K562 (cell line): ENCODE measurements around the gene SPHK1. TPM values are rescaled to one million over a fixed set of nuclear protein-coding genes. Genes with fewer than 3 reads are reported as not detected.

Source experiments
- CREM ChIP-seq: IDR thresholded peaks from 2 replicates; pipeline ENCODE4 v1.6.1; 2014; ENCODE audit warnings: antibody characterized with exemption, low read depth
- HNRNPLL ChIP-seq: fragments of 200-400 bp; formaldehyde crosslinking; IDR thresholded peaks from 2 replicates; pipeline ENCODE4 v1.6.1; 2017; ENCODE audit warnings: low read length, low read depth, mild to moderate bottlenecking; ENCODE audit not compliant: poor library complexity, severe bottlenecking
- MTF1 ChIP-seq: fragments of 250-450 bp; sonication (Bioruptor Pico); IDR thresholded peaks from 2 replicates; pipeline ENCODE4 v1.9.0; 2021; ENCODE audit warnings: moderate library complexity, mild to moderate bottlenecking, inconsistent platforms, borderline replicate concordance
- NELFE ChIP-seq: IDR thresholded peaks from 2 replicates; pipeline ENCODE4 v1.6.1; 2011; ENCODE audit warnings: mild to moderate bottlenecking; ENCODE audit not compliant: insufficient read depth, insufficient read length
- RCOR1 ChIP-seq, 2 experiments: IDR thresholded peaks; 2 replicates each; pipeline ENCODE4 v1.6.1; 2012; ENCODE audit warnings: low read depth in 2 of 2, low read length in 2 of 2, borderline replicate concordance in 1 of 2, improper control_type of control experiment in 1 of 2
- STAT5B ChIP-seq: fragments of 250-450 bp; sonication (Bioruptor Pico); IDR thresholded peaks from 2 replicates; pipeline ENCODE4 v1.8.0; 2021; ENCODE audit warnings: mild to moderate bottlenecking, inconsistent platforms
- UBTF ChIP-seq, 2 experiments: IDR thresholded peaks; 2 replicates each; pipeline ENCODE4 v1.6.1; 2012; ENCODE audit warnings: improper control_type of control experiment in 2 of 2, low read depth in 2 of 2, low read length in 2 of 2, borderline replicate concordance in 1 of 2
- XRCC5 ChIP-seq: fragments of 200-400 bp; formaldehyde crosslinking; IDR thresholded peaks from 2 replicates; pipeline ENCODE4 v1.6.1; 2017; ENCODE audit warnings: low read depth, mild to moderate bottlenecking, low read length
- ZNF133 ChIP-seq: fragments of 250-450 bp; sonication (Bioruptor Pico); IDR thresholded peaks from 2 replicates; pipeline ENCODE4 v1.4.0; 2020; ENCODE audit warnings: mild to moderate bottlenecking
- ZNF197 ChIP-seq: fragments of 200-800 bp; sonication (Bioruptor generic); IDR thresholded peaks from 2 replicates; pipeline ENCODE4 v1.6.1; 2016; ENCODE audit warnings: low read depth, missing genetic modification characterization, missing compliant biosample characterization
- ZNF282 ChIP-seq: sonication (generic); formaldehyde crosslinking; IDR thresholded peaks from 2 replicates; pipeline ENCODE4 v1.8.1; 2023; ENCODE audit warnings: missing genetic modification reagents
- polyA plus RNA-seq, 8 experiments: library from polyadenylated mRNA; depleted of rRNA in 4 of 8; stranded (reverse) in 5 of 8; unstranded in 3 of 8; fragments of >200 nt; fragmentation: Nextera tagmentation in 2 of 8; fragmentation: Illumina TruSeq in 1 of 8; extraction: Ambion mirVana in 2 of 8; extraction: Trizol in 1 of 8; gene quantifications; 2 replicates each; pipeline versions ENCODE4 v1.2.1 to v1.2.3, GENCODE V29; 2011 to 2014; ENCODE audit warnings: inconsistent platforms in 1 of 8, missing spikeins in 1 of 8
- total RNA-seq, 7 experiments: library from RNA; depleted of rRNA in 6 of 7; stranded (reverse); fragments of >200 nt in 6 of 7; fragmentation: Illumina TruSeq in 2 of 7; extraction: Trizol in 2 of 7; gene quantifications; 2 replicates each; pipeline versions ENCODE4 v1.2.1 to v1.2.3, GENCODE V29; 2011 to 2021; ENCODE audit warnings: low replicate concordance in 1 of 7
- TF ChIP-seq, protein P1 (sequence below): fragments of 250-450 bp; sonication (Bioruptor Pico); IDR thresholded peaks from 2 replicates; pipeline ENCODE4 v1.5.0; 2021; ENCODE audit warnings: mild to moderate bottlenecking, borderline replicate concordance
- TF ChIP-seq, protein P2 (sequence below), 2 experiments: fragments of 450-650 bp in 1 of 2; IDR thresholded peaks; 2 replicates each; pipeline ENCODE4 v1.6.1; 2011 to 2017; ENCODE audit warnings: low read depth in 2 of 2, antibody characterized with exemption in 1 of 2, borderline replicate concordance in 1 of 2, low read length in 1 of 2, mild to moderate bottlenecking in 1 of 2, mixed read lengths in 1 of 2; ENCODE audit not compliant: control insufficient read depth in 1 of 2
- TF ChIP-seq, protein P3 (sequence below): fragments of 250-450 bp; sonication (Bioruptor Pico); IDR thresholded peaks from 2 replicates; pipeline ENCODE4 v1.5.1; 2021; ENCODE audit warnings: mild to moderate bottlenecking
- TF ChIP-seq, protein P4 (sequence below): fragments of 250-450 bp; sonication (Bioruptor Pico); IDR thresholded peaks from 2 replicates; pipeline ENCODE4 v1.8.0; 2022; ENCODE audit warnings: inconsistent platforms

SPHK1 gene
- total and polyA plus RNA-seq, 9 of the 15 experiments (the other 6 are each of a cell fraction or from before 2014, with no cell fraction given), result 0.21 to 60.3 (median 14.5) TPM

GRCh38 chr17:76354747-76355310, 29.6 kb upstream of the SPHK1 start (continued):
- TF ChIP-seq UBTF (IDR thresholded peaks at IDR 0.05; ENCODE audit: borderline replicate concordance in 1 of 2, low read depth in 2 of 2, low read length in 2 of 2) (peak; percentile 35 to 80; a peak in 1 of 4 replicates), ZNF133 (CRISPR knock-in tag) (no peak), HNRNPLL (no peak), ZNF197 (CRISPR knock-in tag) (no peak), NELFE (no peak), MTF1 (CRISPR knock-in tag) (no peak), RCOR1 (IDR thresholded peaks at IDR 0.05; ENCODE audit: borderline replicate concordance in 1 of 2, low read depth in 2 of 2, low read length in 2 of 2) (peak; percentile 94 to 98), CREM (peak; percentile 69), ZNF282 (CRISPR knock-in tag) (no peak), STAT5B (CRISPR knock-in tag) (no peak), XRCC5 (0 out of 2 replicates have a peak, but pooled peaks have one; percentile 40)
- TF ChIP-seq, protein P1, sequence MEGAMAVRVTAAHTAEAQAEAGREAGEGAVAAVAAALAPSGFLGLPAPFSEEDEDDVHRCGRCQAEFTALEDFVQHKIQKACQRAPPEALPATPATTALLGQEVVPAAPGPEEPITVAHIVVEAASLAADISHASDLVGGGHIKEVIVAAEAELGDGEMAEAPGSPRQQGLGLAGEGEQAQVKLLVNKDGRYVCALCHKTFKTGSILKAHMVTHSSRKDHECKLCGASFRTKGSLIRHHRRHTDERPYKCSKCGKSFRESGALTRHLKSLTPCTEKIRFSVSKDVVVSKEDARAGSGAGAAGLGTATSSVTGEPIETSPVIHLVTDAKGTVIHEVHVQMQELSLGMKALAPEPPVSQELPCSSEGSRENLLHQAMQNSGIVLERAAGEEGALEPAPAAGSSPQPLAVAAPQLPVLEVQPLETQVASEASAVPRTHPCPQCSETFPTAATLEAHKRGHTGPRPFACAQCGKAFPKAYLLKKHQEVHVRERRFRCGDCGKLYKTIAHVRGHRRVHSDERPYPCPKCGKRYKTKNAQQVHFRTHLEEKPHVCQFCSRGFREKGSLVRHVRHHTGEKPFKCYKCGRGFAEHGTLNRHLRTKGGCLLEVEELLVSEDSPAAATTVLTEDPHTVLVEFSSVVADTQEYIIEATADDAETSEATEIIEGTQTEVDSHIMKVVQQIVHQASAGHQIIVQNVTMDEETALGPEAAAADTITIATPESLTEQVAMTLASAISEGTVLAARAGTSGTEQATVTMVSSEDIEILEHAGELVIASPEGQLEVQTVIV, result no peak
- TF ChIP-seq, protein P2, sequence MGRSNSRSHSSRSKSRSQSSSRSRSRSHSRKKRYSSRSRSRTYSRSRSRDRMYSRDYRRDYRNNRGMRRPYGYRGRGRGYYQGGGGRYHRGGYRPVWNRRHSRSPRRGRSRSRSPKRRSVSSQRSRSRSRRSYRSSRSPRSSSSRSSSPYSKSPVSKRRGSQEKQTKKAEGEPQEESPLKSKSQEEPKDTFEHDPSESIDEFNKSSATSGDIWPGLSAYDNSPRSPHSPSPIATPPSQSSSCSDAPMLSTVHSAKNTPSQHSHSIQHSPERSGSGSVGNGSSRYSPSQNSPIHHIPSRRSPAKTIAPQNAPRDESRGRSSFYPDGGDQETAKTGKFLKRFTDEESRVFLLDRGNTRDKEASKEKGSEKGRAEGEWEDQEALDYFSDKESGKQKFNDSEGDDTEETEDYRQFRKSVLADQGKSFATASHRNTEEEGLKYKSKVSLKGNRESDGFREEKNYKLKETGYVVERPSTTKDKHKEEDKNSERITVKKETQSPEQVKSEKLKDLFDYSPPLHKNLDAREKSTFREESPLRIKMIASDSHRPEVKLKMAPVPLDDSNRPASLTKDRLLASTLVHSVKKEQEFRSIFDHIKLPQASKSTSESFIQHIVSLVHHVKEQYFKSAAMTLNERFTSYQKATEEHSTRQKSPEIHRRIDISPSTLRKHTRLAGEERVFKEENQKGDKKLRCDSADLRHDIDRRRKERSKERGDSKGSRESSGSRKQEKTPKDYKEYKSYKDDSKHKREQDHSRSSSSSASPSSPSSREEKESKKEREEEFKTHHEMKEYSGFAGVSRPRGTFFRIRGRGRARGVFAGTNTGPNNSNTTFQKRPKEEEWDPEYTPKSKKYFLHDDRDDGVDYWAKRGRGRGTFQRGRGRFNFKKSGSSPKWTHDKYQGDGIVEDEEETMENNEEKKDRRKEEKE (IDR thresholded peaks at IDR 0.05; ENCODE audit: borderline replicate concordance in 1 of 2, control insufficient read depth in 1 of 2, low read depth in 2 of 2, low read length in 1 of 2), result 0 out of 4 replicates have a peak, but pooled peaks of 1 of the 2 experiments have one; percentile 37
- TF ChIP-seq, protein P3, sequence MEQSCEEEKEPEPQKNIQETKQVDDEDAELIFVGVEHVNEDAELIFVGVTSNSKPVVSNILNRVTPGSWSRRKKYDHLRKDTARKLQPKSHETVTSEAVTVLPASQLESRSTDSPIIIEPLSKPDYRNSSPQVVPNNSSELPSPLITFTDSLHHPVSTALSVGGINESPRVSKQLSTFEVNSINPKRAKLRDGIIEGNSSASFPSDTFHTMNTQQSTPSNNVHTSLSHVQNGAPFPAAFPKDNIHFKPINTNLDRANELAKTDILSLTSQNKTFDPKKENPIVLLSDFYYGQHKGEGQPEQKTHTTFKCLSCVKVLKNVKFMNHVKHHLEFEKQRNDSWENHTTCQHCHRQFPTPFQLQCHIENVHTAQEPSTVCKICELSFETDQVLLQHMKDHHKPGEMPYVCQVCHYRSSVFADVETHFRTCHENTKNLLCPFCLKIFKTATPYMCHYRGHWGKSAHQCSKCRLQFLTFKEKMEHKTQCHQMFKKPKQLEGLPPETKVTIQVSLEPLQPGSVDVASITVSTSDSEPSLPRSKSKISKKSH (CRISPR knock-in tag), result no peak
- TF ChIP-seq, protein P4, sequence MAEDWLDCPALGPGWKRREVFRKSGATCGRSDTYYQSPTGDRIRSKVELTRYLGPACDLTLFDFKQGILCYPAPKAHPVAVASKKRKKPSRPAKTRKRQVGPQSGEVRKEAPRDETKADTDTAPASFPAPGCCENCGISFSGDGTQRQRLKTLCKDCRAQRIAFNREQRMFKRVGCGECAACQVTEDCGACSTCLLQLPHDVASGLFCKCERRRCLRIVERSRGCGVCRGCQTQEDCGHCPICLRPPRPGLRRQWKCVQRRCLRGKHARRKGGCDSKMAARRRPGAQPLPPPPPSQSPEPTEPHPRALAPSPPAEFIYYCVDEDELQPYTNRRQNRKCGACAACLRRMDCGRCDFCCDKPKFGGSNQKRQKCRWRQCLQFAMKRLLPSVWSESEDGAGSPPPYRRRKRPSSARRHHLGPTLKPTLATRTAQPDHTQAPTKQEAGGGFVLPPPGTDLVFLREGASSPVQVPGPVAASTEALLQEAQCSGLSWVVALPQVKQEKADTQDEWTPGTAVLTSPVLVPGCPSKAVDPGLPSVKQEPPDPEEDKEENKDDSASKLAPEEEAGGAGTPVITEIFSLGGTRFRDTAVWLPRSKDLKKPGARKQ (CRISPR knock-in tag), result no peak
